Calu3 (cell line): ENCODE results near the gene LMAN2. TPM values are rescaled to one million over a fixed set of nuclear protein-coding genes. Genes with fewer than 3 reads are reported as not detected.

ENCODE experiments used
- BruUV-seq: library from RNA; stranded (reverse); fragments of 400-500 nt; replicated peaks from 2 replicates; lab custom pipeline; 2021; lab: Mats Ljungman, UMichigan
- CTCF ChIA-PET: fragments of 300-600 bp; sonication (Branson Sonifier 250); formaldehyde crosslinking; loops from one replicate; lab custom pipeline; 2022; ENCODE audit warnings: antibody characterized with exemption; lab: Charles Lee
- DNase-seq: peaks from one replicate; pipeline ENCODE4 v3.0.0; 2022
- H3K27ac Mint-ChIP-seq: one replicate; pipeline ENCODE4 v1.8.0; 2022; ENCODE audit warnings: mixed read lengths; ENCODE audit not compliant: unreplicated experiment
- H3K27me3 Mint-ChIP-seq: one replicate; pipeline ENCODE4 v1.8.0; 2022; ENCODE audit warnings: mixed read lengths; ENCODE audit not compliant: unreplicated experiment
- H3K36me3 Mint-ChIP-seq: one replicate; pipeline ENCODE4 v1.8.0; 2022; ENCODE audit warnings: mild to moderate bottlenecking, moderate library complexity, mixed read lengths; ENCODE audit not compliant: insufficient read depth, unreplicated experiment
- H3K4me1 Mint-ChIP-seq: one replicate; pipeline ENCODE4 v1.8.0; 2022; ENCODE audit warnings: mild to moderate bottlenecking, low read depth, mixed read lengths; ENCODE audit not compliant: unreplicated experiment
- H3K4me3 Mint-ChIP-seq: one replicate; pipeline ENCODE4 v1.8.0; 2022; ENCODE audit warnings: mild to moderate bottlenecking, low read depth, moderate library complexity, mixed read lengths; ENCODE audit not compliant: unreplicated experiment
- H3K9me3 Mint-ChIP-seq: one replicate; pipeline ENCODE4 v1.8.0; 2022; ENCODE audit warnings: low read depth, mixed read lengths; ENCODE audit not compliant: unreplicated experiment
- CTCF ChIP-seq: fragments of 200-600 bp; IDR thresholded peaks from one replicate; pipeline ENCODE4 v1.8.0; 2022; ENCODE audit warnings: antibody characterized with exemption; ENCODE audit not compliant: unreplicated experiment
- intact Hi-C: fragments of 100-400 bp; cut with micrococcal nuclease; formaldehyde crosslinking; loops from one replicate; pipeline ENCODE4 v1.10.0; 2022; ENCODE audit not compliant: unreplicated experiment
- total RNA-seq: library from RNA; stranded (reverse); gene quantifications from 2 replicates; pipeline ENCODE4 v1.2.3, GENCODE V29; 2022

Gene LMAN2
- total RNA-seq, 1 experiment from 2014 or later, result 278 TPM

GRCh38 chr5:177392765-177393164 is 41.3 kb upstream of the LMAN2 start:
- no peak for DNase-seq
- H3K9me3 Mint-ChIP-seq, result no peaks in the 10 kb centered on the region
- intact Hi-C loops, result no loop called here
- H3K4me3 Mint-ChIP-seq, result no peak overlapping the region
- H3K4me1 Mint-ChIP-seq, result peaks cover 38% of the 10 kb centered on the region
- BruUV-seq, result no TSS peak
- TF ChIP-seq CTCF, result no peak
- H3K27me3 Mint-ChIP-seq, result no peaks in the 10 kb centered on the region
- no peak overlapping the region for H3K27ac Mint-ChIP-seq
- CTCF ChIA-PET, result interaction anchor here (5.3 kb wide), 1 partner anchor 11 kb away, joined by 94 read pairs; no protein-coding TSS in a partner anchor
- H3K36me3 Mint-ChIP-seq, result peaks cover 19% of the 10 kb centered on the region

GRCh38 chr5:177390363-177391300 is 39.2 kb upstream of the LMAN2 start:
- Mint-ChIP-seq H3K4me1 (peaks cover 38% of the 10 kb centered on the region), H3K27me3 (no peaks in the 10 kb centered on the region), H3K36me3 (peaks cover 19% of the 10 kb centered on the region), H3K27ac (peak overlapping the region; percentile 82), H3K4me3 (peak overlapping the region; percentile 51), H3K9me3 (no peaks in the 10 kb centered on the region)
- BruUV-seq, result TSS peak; percentile 63
- CTCF ChIA-PET, result interaction anchor here (0.6 to 5.3 kb wide), 27 partner anchors 12 to 110 kb away, joined by 3 to 94 read pairs (median 5); partner anchors contain the start of genes GRK6, LMAN2, MXD3 and PDLIM7
- peak; percentile 99 for TF ChIP-seq CTCF
- DNase-seq, result peak; percentile 95
- intact Hi-C loops, result loop anchor here (1.0 to 2.0 kb wide), 2 partner anchors 72 to 111 kb away; no protein-coding TSS in a partner anchor

- H3K27ac Mint-ChIP-seq, result peak overlapping the region; percentile 75
- peak overlapping the region; percentile 51 for H3K4me3 Mint-ChIP-seq
- no peak for TF ChIP-seq CTCF
- CTCF ChIA-PET, result interaction anchor here (0.6 to 5.3 kb wide), 33 partner anchors 10 to 157 kb away, joined by 3 to 94 read pairs (median 5); partner anchors contain the start of genes GRK6, LMAN2, MXD3 and PDLIM7
- no peaks in the 10 kb centered on the region for H3K9me3 Mint-ChIP-seq
- DNase-seq, result peak; percentile 76
- peaks cover 19% of the 10 kb centered on the region for H3K36me3 Mint-ChIP-seq
- TSS peak; percentile 33 for BruUV-seq
- intact Hi-C loops, result loop anchor here (1.0 to 2.0 kb wide), 2 partner anchors 71 to 112 kb away; no protein-coding TSS in a partner anchor
- H3K4me1 Mint-ChIP-seq, result peaks cover 38% of the 10 kb centered on the region
- H3K27me3 Mint-ChIP-seq, result no peaks in the 10 kb centered on the region
Observed at GRCh38 chr5:177389241-177390169, 38.0 kb upstream of the LMAN2 start.
